H9 (cell line): ENCODE measurements around the gene FXYD7. TPM values are rescaled to one million over a fixed set of nuclear protein-coding genes. Genes with fewer than 3 reads are reported as not detected.

Source experiments
- DNase-seq: peaks from one replicate; pipeline ENCODE4 v3.0.0-alpha.2; 2017
- H2AFZ ChIP-seq: one replicate; pipeline ENCODE4 v1.6.1; 2013; ENCODE audit warnings: mild to moderate bottlenecking, low read length, control low read depth, moderate library complexity
- H2AK5ac ChIP-seq: 2 replicates; pipeline ENCODE4 v1.6.1; 2013; ENCODE audit warnings: low read length, control low read depth, mixed read lengths; ENCODE audit not compliant: insufficient read length
- H2BK120ac ChIP-seq: one replicate; pipeline ENCODE4 v1.6.1; 2013; ENCODE audit warnings: low read depth, mild to moderate bottlenecking, low read length, control low read depth, inconsistent platforms; ENCODE audit not compliant: poor library complexity, severe bottlenecking
- H2BK12ac ChIP-seq: 2 replicates; pipeline ENCODE4 v1.6.1; 2013; ENCODE audit warnings: low read length, control low read depth, mixed read lengths, low read depth; ENCODE audit not compliant: insufficient read length
- H2BK15ac ChIP-seq: 2 replicates; pipeline ENCODE4 v1.6.1; 2013; ENCODE audit warnings: low read depth, low read length, control low read depth
- H2BK20ac ChIP-seq: one replicate; pipeline ENCODE4 v1.6.1; 2013; ENCODE audit warnings: low read depth, mild to moderate bottlenecking, low read length, control low read depth, inconsistent platforms; ENCODE audit not compliant: poor library complexity, severe bottlenecking
- H2BK5ac ChIP-seq: 2 replicates; pipeline ENCODE4 v1.6.1; 2013; ENCODE audit warnings: low read length, control low read depth, mixed read lengths; ENCODE audit not compliant: insufficient read length
- H3K14ac ChIP-seq: 2 replicates; pipeline ENCODE4 v1.6.1; 2013; ENCODE audit warnings: low read length, control low read depth; ENCODE audit not compliant: insufficient read depth
- H3K18ac ChIP-seq: 2 replicates; pipeline ENCODE4 v1.6.1; 2013; ENCODE audit warnings: low read depth, mild to moderate bottlenecking, mixed read lengths, low read length, control low read depth; ENCODE audit not compliant: insufficient read length
- H3K23ac ChIP-seq: 2 replicates; pipeline ENCODE4 v1.6.1; 2013; ENCODE audit warnings: low read length, control low read depth, mixed read lengths, low read depth; ENCODE audit not compliant: insufficient read length
- H3K23me2 ChIP-seq: 2 replicates; pipeline ENCODE4 v1.6.1; 2013; ENCODE audit warnings: low read depth, mild to moderate bottlenecking, mixed read lengths, low read length, control low read depth; ENCODE audit not compliant: insufficient read length, poor library complexity, severe bottlenecking
- H3K27ac ChIP-seq: 2 replicates; pipeline ENCODE4 v1.5.1; 2013; ENCODE audit warnings: low read length, control low read depth, mixed read lengths, low read depth; ENCODE audit not compliant: insufficient read length
- H3K27me3 ChIP-seq: 2 replicates; pipeline ENCODE4 v1.6.1; 2013; ENCODE audit warnings: low read length, control low read depth, inconsistent platforms; ENCODE audit not compliant: insufficient read depth
- H3K4ac ChIP-seq: 2 replicates; pipeline ENCODE4 v1.6.1; 2013; ENCODE audit warnings: low read depth, mild to moderate bottlenecking, control low read depth, inconsistent platforms, low read length, moderate library complexity
- H3K4me1 ChIP-seq: 2 replicates; pipeline ENCODE4 v1.6.1; 2013; ENCODE audit warnings: low read length, control low read depth, inconsistent platforms; ENCODE audit not compliant: insufficient read depth
- H3K4me2 ChIP-seq: 2 replicates; pipeline ENCODE4 v1.6.1; 2013; ENCODE audit warnings: low read length, control low read depth, mixed read lengths; ENCODE audit not compliant: insufficient read length, insufficient read depth
- H3K56ac ChIP-seq: 2 replicates; pipeline ENCODE4 v1.6.1; 2013; ENCODE audit warnings: low read depth, mild to moderate bottlenecking, mixed read lengths, low read length, control low read depth; ENCODE audit not compliant: insufficient read length
- H3K79me1 ChIP-seq: 2 replicates; pipeline ENCODE4 v1.6.1; 2013; ENCODE audit warnings: low read depth, mild to moderate bottlenecking, moderate library complexity, low read length, control low read depth, inconsistent platforms; ENCODE audit not compliant: insufficient read depth, poor library complexity, severe bottlenecking
- H3K79me2 ChIP-seq: 2 replicates; pipeline ENCODE4 v1.6.1; 2013; ENCODE audit warnings: low read length, control low read depth, inconsistent platforms; ENCODE audit not compliant: insufficient read depth
- H3K9ac ChIP-seq: 2 replicates; pipeline ENCODE4 v1.6.1; 2013; ENCODE audit warnings: low read length, control low read depth, mixed read lengths; ENCODE audit not compliant: insufficient read length; ENCODE audit errors: extremely low read depth
- H3K9me3 ChIP-seq: one replicate; pipeline ENCODE4 v1.6.1; 2013; ENCODE audit warnings: low read depth, low read length, inconsistent platforms; ENCODE audit not compliant: control insufficient read depth
- H3T11ph ChIP-seq: one replicate; pipeline ENCODE4 v1.6.1; 2013; ENCODE audit warnings: mild to moderate bottlenecking, low read length, control low read depth, inconsistent platforms
- H4K20me1 ChIP-seq: one replicate; pipeline ENCODE4 v1.6.1; 2013; ENCODE audit not compliant: control insufficient read depth, insufficient read length, insufficient read depth
- H4K5ac ChIP-seq: 2 replicates; pipeline ENCODE4 v1.6.1; 2013; ENCODE audit warnings: low read depth, mild to moderate bottlenecking, mixed read lengths, low read length, control low read depth; ENCODE audit not compliant: insufficient read length
- H4K8ac ChIP-seq: replicated peaks from 2 replicates; pipeline ENCODE4 v1.6.1; 2013; ENCODE audit warnings: low read length, control low read depth, mixed read lengths, low read depth; ENCODE audit not compliant: insufficient read length
- H4K91ac ChIP-seq: 2 replicates; pipeline ENCODE4 v1.6.1; 2013; ENCODE audit warnings: low read depth, mild to moderate bottlenecking, moderate library complexity, mixed read lengths, low read length, control low read depth; ENCODE audit not compliant: insufficient read length
- H3K27ac Mint-ChIP-seq, 3 experiments: 2 replicates in 2 of 3; 3 replicates in 1 of 3; pipeline ENCODE4 v1.8.0; 2020 to 2021; ENCODE audit warnings: mixed read lengths in 3 of 3, mild to moderate bottlenecking in 1 of 3, moderate library complexity in 1 of 3
- H3K27me3 Mint-ChIP-seq: 2 replicates; pipeline ENCODE4 v1.8.0; 2021; ENCODE audit warnings: low read depth, mild to moderate bottlenecking, moderate library complexity, mixed read lengths
- H3K36me3 Mint-ChIP-seq, 3 experiments: 2 replicates in 2 of 3; 3 replicates in 1 of 3; pipeline ENCODE4 v1.8.0; 2020 to 2021; ENCODE audit warnings: low read depth in 3 of 3, mixed read lengths in 3 of 3; ENCODE audit not compliant: insufficient read depth in 1 of 3
- H3K4me1 Mint-ChIP-seq, 2 experiments: 2 replicates each; pipeline ENCODE4 v1.8.0; 2020; ENCODE audit warnings: mixed read lengths in 2 of 2
- H3K4me3 Mint-ChIP-seq, 2 experiments: 2 replicates in 1 of 2; 3 replicates in 1 of 2; pipeline ENCODE4 v1.8.0; 2020 to 2021; ENCODE audit warnings: mild to moderate bottlenecking in 2 of 2, mixed read lengths in 2 of 2, moderate library complexity in 1 of 2
- H3K9me3 Mint-ChIP-seq, 2 experiments: 2 replicates in 1 of 2; 3 replicates in 1 of 2; pipeline ENCODE4 v1.8.0; 2020; ENCODE audit warnings: mild to moderate bottlenecking in 2 of 2, mixed read lengths in 2 of 2, moderate library complexity in 1 of 2
- CTCF ChIP-seq: fragments of 200-600 bp; sonication (generic); conservative IDR thresholded peaks from 3 replicates; pipeline ENCODE4 v1.8.0; 2021; ENCODE audit warnings: antibody characterized with exemption, mild to moderate bottlenecking
- WGBS: extraction: QIAGEN DNeasy Blood & Tissue Kit; methylation state at CpG from one replicate; pipeline ENCODE4 v1.1.7; 2013; ENCODE audit warnings: missing lambda C conversion rate, low lambda C conversion rate, mixed read lengths; ENCODE audit not compliant: insufficient read length; ENCODE audit errors: extremely low coverage; 5-methylcytosine and 5-hydroxymethylcytosine counted together
- total RNA-seq: library from RNA; stranded (reverse); gene quantifications from 2 replicates; pipeline ENCODE4 v1.2.1, GENCODE V29; 2021

Gene FXYD7
- total RNA-seq, 1 experiment from 2014 or later, result 9.0 TPM

GRCh38 chr19:35153701-35154524 is 10.9 kb downstream of the FXYD7 start:
- H3K56ac ChIP-seq, result no peak overlapping the region
- TF ChIP-seq CTCF, result peak; percentile 76
- peaks cover 19% of the 10 kb centered on the region for H3K23me2 ChIP-seq
- H2AFZ ChIP-seq, result no peak overlapping the region
- no peak overlapping the region for H4K8ac ChIP-seq
- H3K27ac ChIP-seq, result no peak overlapping the region
- Mint-ChIP-seq H3K4me3 (peak overlapping the region; percentile 93 to 97), H3K27ac (peak overlapping the region in 1 of 3 experiments; percentile 92; a peak in 2 of 7 replicates), H3K4me1 (peaks cover 49 to 55% of the 10 kb centered on the region in 2 experiments), H3K9me3 (no peaks in the 10 kb centered on the region; a peak in 1 of 5 replicates), H3K36me3 (peaks cover 14 to 20% (median 19%) of the 10 kb centered on the region in 3 experiments; a peak in 6 of 7 replicates), H3K27me3 (peaks cover 2% of the 10 kb centered on the region; the same call in 1 of the 2 replicates)
- H4K91ac ChIP-seq, result no peak overlapping the region
- no peak overlapping the region for H3K9ac ChIP-seq
- H3K79me1 ChIP-seq, result no peaks in the 10 kb centered on the region
- no peak overlapping the region for H2BK20ac ChIP-seq
- H2BK5ac ChIP-seq, result no peak overlapping the region
- peak; percentile 71 for DNase-seq
- no peak overlapping the region for H2BK15ac ChIP-seq
- no peak overlapping the region for H2AK5ac ChIP-seq
- WGBS, result no CpG with 5 or more reads among the region's 36 CpGs
- H3T11ph ChIP-seq, result no peak overlapping the region
- H3K4me1 ChIP-seq, result peaks cover 10% of the 10 kb centered on the region; the same call in 1 of the 2 replicates
- no peak overlapping the region for H3K23ac ChIP-seq
- no peak overlapping the region for H3K4ac ChIP-seq
- no peak overlapping the region for H3K14ac ChIP-seq
- no peak overlapping the region for H4K5ac ChIP-seq
- H2BK120ac ChIP-seq, result no peak overlapping the region
- no peaks in the 10 kb centered on the region; the same call in 1 of the 2 replicates for H3K79me2 ChIP-seq
- H3K27me3 ChIP-seq, result no peaks in the 10 kb centered on the region
- no peak overlapping the region for H3K18ac ChIP-seq
- no peaks in the 10 kb centered on the region for H3K9me3 ChIP-seq
- no peak overlapping the region for H2BK12ac ChIP-seq
- H3K4me2 ChIP-seq, result peak overlapping the region; percentile 68
- H4K20me1 ChIP-seq, result no peaks in the 10 kb centered on the region
